D721Med (cell line): Measurements from ENCODE around the gene APPL2.

Source experiments
- DNase-seq: peaks from one replicate; pipeline ENCODE4 v3.0.0; 2011; ENCODE audit warnings: low spot score; ENCODE audit not compliant: insufficient read length
- FAIRE-seq: peaks from 2 replicates; lab custom pipeline; 2011; peaks lifted over from hg19 to GRCh38; lab: Jason Lieb, UNC
- TF ChIP-seq, protein P1 (sequence below): IDR thresholded peaks from 2 replicates; pipeline ENCODE4 v1.5.1; 2012; ENCODE audit warnings: mild to moderate bottlenecking, control low read depth; ENCODE audit not compliant: insufficient read depth; ENCODE audit errors: missing control alignments

Gene APPL2

DNA sequence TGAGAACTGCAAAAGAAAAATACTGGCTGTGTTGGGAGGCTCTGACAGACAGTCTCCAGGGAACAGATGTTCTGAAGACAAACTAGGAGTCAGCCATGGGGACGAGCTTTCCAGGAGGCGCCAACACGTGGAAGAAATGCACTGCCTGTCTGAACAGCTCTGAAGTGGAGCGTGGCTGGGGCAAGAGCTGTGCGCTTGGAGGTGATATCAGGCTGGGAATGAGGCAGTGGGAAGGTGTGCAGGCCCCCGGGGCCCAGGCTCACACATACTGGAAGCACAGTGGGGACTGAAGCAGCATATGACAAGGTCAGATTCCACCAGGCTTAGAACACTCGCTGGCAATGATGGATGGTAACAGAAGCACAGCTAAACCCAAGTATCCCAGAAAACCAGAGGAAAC, 17.5 kb downstream of the APPL2 start:
- no peak for FAIRE-seq
- TF ChIP-seq, protein P1, sequence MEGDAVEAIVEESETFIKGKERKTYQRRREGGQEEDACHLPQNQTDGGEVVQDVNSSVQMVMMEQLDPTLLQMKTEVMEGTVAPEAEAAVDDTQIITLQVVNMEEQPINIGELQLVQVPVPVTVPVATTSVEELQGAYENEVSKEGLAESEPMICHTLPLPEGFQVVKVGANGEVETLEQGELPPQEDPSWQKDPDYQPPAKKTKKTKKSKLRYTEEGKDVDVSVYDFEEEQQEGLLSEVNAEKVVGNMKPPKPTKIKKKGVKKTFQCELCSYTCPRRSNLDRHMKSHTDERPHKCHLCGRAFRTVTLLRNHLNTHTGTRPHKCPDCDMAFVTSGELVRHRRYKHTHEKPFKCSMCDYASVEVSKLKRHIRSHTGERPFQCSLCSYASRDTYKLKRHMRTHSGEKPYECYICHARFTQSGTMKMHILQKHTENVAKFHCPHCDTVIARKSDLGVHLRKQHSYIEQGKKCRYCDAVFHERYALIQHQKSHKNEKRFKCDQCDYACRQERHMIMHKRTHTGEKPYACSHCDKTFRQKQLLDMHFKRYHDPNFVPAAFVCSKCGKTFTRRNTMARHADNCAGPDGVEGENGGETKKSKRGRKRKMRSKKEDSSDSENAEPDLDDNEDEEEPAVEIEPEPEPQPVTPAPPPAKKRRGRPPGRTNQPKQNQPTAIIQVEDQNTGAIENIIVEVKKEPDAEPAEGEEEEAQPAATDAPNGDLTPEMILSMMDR, result no peak
- no peak for DNase-seq

DNA sequence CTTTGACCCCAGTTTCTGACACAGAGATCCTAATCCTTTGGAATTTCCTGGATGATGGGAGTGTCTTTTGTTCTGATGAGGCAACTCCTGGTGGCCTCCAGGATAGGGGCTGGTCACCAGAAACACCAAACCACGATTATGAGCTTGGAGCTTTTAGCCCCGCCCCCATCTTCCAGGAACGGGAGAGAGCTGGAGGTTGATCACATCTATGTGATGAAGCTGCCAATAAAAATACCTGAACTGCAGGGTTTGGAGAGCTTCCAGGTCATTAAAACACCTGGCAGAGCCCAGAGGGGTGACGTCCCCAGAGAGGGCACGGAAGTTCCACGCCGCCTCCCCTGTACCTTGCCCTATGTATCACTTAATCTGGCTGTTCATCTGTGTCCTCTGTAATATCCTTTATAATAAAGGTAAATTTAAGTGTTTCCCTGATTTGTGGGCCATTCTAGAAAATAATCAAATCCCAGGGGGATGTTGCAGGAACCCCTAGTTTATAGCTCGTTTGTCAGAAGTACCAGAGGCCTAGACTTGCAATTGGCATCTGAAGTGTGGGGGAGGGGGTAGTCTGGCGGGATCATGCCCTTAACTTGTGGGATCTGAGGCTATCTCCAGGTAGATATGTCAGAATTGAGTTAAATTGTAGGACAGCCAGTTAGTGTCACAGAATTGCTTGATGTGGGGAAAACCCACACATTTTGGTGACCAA, 21.2 kb downstream of the APPL2 start:
- FAIRE-seq (no peak), DNase-seq (no peak)
- TF ChIP-seq, protein P1, result no peak

DNA sequence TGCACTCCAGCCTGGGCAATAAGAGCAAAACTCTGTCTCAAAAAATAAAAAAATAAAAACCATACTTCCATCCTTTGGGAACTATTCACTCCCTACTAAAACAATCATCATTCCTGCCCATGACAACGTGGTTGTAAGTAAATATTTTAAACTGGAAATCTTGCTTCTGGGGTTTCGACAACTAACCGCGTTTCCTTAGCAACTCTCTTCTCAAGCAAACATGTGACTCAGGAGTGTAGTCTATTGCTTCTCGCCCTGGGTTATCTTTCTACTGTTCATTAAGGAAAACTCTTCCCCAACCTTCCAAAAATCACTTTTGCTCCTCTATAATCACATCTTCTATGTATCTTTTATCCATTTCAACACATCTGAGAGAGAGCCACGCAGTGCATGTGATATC, 21.8 kb downstream of the APPL2 start:
- TF ChIP-seq, protein P1, result no peak
- DNase-seq (no peak), FAIRE-seq (no peak)

DNA sequence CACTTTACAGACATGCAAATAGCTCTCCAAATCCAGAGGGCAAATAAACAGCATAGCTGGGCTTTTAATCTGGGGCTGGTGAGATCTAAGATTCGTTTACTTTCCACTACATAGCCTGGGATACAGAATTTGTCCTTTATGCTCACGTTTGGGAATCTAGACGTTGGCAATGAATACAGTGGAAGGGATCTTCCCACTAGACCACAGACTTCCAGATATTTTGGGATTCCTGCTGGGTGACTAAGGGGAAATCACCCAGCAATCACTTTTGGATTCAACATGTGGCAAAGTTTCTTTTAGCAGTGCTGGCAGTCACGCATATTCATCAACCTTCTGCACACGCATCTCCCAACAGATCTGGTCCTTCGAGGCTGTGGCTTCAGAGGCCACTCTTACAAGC, 23.5 kb downstream of the APPL2 start:
- TF ChIP-seq, protein P1, result no peak
- FAIRE-seq, result no peak
- no peak for DNase-seq

DNA sequence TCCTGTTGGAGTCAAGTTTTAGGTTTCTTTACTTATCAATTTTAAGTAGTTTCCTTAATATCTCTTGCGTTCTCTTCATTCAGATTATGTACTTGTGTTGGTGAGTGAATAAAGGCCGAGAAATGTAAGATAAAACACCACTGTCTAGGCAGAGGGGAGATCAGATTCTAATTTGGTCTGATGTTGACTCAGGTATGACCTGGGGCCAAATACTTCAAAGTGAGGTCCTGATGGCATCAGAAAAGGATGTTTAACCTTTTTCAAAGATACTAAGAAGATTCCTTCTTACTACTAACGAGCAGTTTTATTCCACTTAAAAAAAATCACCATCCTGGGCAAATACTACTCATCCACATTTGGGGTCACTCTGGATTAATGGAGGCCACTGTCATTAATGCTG, 26.9 kb downstream of the APPL2 start:
- TF ChIP-seq, protein P1, result no peak
- FAIRE-seq (no peak), DNase-seq (no peak)

DNA sequence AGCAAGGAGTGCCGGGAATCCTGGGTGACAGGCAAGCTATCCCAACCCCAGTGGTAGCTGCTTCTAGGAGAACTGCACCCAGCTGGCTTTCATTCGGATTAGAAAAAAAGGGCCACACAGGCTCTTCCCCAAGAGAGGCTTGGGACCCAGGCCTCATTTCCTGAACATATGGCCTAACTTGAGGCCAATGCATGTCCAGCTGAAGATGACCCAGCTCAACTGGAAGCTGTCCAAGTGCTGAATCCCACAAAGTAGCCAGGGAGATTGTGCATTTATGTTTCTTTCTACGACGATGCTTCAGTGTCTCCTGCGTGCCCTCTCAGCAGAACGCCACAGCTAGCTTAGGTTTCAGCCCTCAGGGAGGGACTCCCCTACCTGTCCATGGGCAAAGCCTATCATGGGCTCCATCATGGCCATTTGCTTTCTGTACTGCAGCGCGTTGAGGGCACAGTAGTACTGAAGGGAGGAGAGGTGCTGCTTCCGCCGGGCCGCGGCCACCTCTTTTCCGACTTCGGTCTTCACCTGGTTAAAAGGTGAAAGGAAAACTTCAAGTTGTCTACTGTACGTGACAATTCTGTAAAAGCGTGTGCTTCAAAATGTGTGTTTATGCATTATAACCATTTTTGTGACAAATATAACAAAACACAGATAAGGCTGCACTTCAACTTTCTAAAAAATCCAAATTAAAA, 29.1 kb downstream of the APPL2 start:
- TF ChIP-seq, protein P1, result no peak
- FAIRE-seq (no peak), DNase-seq (no peak)
